Astrocyte (in vitro differentiated cells and primary cell): ENCODE results near the gene LPAR2. TPM values are rescaled to one million over a fixed set of nuclear protein-coding genes. Genes with fewer than 3 reads are reported as not detected.

Experiments
- DNase-seq: peaks from one replicate; pipeline ENCODE4 v3.0.0-alpha.2; 2010; ENCODE audit warnings: low read depth
- FAIRE-seq: peaks from 2 replicates; lab custom pipeline; 2011; peaks lifted over from hg19 to GRCh38; lab: Jason Lieb, UNC
- H2AFZ ChIP-seq: 2 replicates; pipeline ENCODE4 v1.6.0; 2012; ENCODE audit warnings: low read depth, low read length, inconsistent platforms
- H3K27ac ChIP-seq: 2 replicates; pipeline ENCODE4 v1.5.1; 2011; ENCODE audit warnings: low read depth, low read length, inconsistent platforms
- H3K27me3 ChIP-seq: 2 replicates; pipeline ENCODE4 v1.6.0; 2011; ENCODE audit warnings: low read length, inconsistent platforms; ENCODE audit not compliant: insufficient read depth
- H3K36me3 ChIP-seq: 2 replicates; pipeline ENCODE4 v1.5.1; 2011; ENCODE audit warnings: low read length, inconsistent platforms; ENCODE audit not compliant: insufficient read depth
- H3K4me1 ChIP-seq: 2 replicates; pipeline ENCODE4 v1.5.1; 2011; ENCODE audit warnings: low read length, inconsistent platforms; ENCODE audit not compliant: insufficient read depth
- H3K4me2 ChIP-seq: 2 replicates; pipeline ENCODE4 v1.6.0; 2012; ENCODE audit warnings: low read length, inconsistent platforms
- H3K4me3 ChIP-seq: 2 replicates; pipeline ENCODE4 v1.5.1; 2011; ENCODE audit warnings: low read depth, mild to moderate bottlenecking, low read length, inconsistent platforms; ENCODE audit not compliant: insufficient read depth
- H3K79me2 ChIP-seq: 2 replicates; pipeline ENCODE4 v1.6.0; 2012; ENCODE audit warnings: mild to moderate bottlenecking, low read length, inconsistent platforms; ENCODE audit not compliant: insufficient read depth
- H3K9ac ChIP-seq: 2 replicates; pipeline ENCODE4 v1.6.0; 2012; ENCODE audit warnings: mild to moderate bottlenecking, low read length, inconsistent platforms
- H3K9me3 ChIP-seq: 2 replicates; pipeline ENCODE4 v1.5.1; 2012; ENCODE audit warnings: low read depth, mild to moderate bottlenecking, low read length, inconsistent platforms; ENCODE audit not compliant: insufficient read depth
- H4K20me1 ChIP-seq: 2 replicates; pipeline ENCODE4 v1.6.0; 2012; ENCODE audit warnings: low read length, inconsistent platforms; ENCODE audit not compliant: insufficient read depth
- H3K27ac Mint-ChIP-seq: one replicate; pipeline ENCODE4 v1.8.0; 2021; ENCODE audit warnings: mild to moderate bottlenecking, mixed read lengths; ENCODE audit not compliant: unreplicated experiment
- H3K27me3 Mint-ChIP-seq: one replicate; pipeline ENCODE4 v1.8.0; 2021; ENCODE audit warnings: low read depth, mixed read lengths; ENCODE audit not compliant: unreplicated experiment
- H3K36me3 Mint-ChIP-seq: one replicate; pipeline ENCODE4 v1.8.0; 2021; ENCODE audit warnings: low read depth, mixed read lengths; ENCODE audit not compliant: unreplicated experiment
- H3K4me1 Mint-ChIP-seq: one replicate; pipeline ENCODE4 v1.8.0; 2021; ENCODE audit warnings: low read depth, mixed read lengths; ENCODE audit not compliant: unreplicated experiment
- H3K4me3 Mint-ChIP-seq: one replicate; pipeline ENCODE4 v1.8.0; 2021; ENCODE audit warnings: mild to moderate bottlenecking, moderate library complexity, mixed read lengths; ENCODE audit not compliant: unreplicated experiment
- H3K9me3 Mint-ChIP-seq: one replicate; pipeline ENCODE4 v1.8.0; 2021; ENCODE audit warnings: mild to moderate bottlenecking, mixed read lengths; ENCODE audit not compliant: unreplicated experiment
- EZH2 ChIP-seq: IDR thresholded peaks from 2 replicates; pipeline ENCODE4 v1.6.1; 2012; ENCODE audit warnings: mild to moderate bottlenecking, low read length, inconsistent platforms; ENCODE audit not compliant: insufficient read depth
- total RNA-seq: library from RNA; stranded (reverse); gene quantifications from 2 replicates; pipeline ENCODE4 v1.2.1, GENCODE V29; 2021
- TF ChIP-seq, protein P1 (sequence below): IDR thresholded peaks from 2 replicates; pipeline ENCODE4 v1.5.1; 2011; ENCODE audit warnings: low read depth, mild to moderate bottlenecking, inconsistent platforms, low read length, moderate library complexity; ENCODE audit not compliant: insufficient read depth

Gene LPAR2
- total RNA-seq, 1 donor from 2014 or later = 20.1 TPM

DNA sequence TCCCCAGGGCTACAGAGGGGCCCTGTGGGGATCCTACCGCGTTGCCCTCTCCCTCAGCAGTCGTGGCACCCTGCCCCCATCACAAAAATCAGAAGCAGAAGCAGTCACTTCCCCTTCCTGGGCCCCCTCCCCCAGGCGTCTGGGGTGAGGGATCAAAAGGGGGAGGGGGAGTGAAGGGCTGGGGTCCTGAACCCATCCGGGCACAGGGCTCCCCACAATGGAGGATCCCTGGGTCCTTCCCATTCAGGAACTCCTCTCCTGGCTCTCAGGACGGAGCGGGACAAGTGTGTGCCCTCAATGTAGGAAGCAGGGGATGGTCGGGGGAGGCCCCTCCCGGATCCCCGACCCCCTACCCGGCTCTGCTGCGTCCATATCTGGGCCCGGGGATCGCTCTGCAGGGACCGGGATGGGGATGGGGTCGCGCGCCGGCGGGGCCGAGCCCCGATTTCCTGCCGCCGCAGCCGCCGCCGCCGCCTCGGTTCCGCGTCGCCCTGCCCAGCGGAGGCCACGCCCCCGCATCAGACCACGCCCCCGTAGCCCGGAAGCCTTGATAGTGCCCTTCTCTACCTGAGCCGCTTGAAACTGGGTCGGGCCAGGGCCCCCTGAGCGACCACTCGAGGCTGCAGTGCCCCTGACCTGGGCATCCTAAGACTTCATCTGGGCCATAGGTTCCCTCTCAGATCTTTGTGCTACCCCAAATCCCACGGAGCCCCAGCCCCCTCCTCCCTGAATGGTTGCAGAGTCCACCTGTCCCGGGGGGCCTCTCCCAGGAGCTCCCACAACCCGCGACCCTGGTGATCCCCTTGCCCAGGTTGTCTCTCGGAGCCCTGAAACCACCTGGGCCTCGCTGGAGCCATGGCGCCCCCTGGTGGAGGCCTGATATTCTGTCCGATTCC, 15.4 kb upstream of the LPAR2 start, which contains the start of gene GMIP:
Gene GMIP (minus strand): TSS at position 500 of the 896 bp plus-strand sequence. CDS start 128 bp downstream, at position 372.
- Histone ChIP-seq H3K4me3 (peak within 1 kb of the TSS; percentile 94), H3K79me2 (peaks cover 11% of the 10 kb centered on the region), H3K36me3 (peaks cover 6% of the 10 kb centered on the region), H3K27me3 (no peaks in the 10 kb centered on the region), H4K20me1 (peaks cover 5% of the 10 kb centered on the region), H2AFZ (peak within 1 kb of the TSS; percentile 90), H3K27ac (peak within 1 kb of the TSS; percentile 22), H3K4me2 (peak within 1 kb of the TSS; percentile 99), H3K4me1 (peaks cover 10% of the 10 kb centered on the region), H3K9ac (peak within 1 kb of the TSS; percentile 90), H3K9me3 (no peaks in the 10 kb centered on the region)
- Mint-ChIP-seq H3K36me3 (peaks cover 9% of the 10 kb centered on the region), H3K27ac (peak within 1 kb of the TSS; percentile 92), H3K9me3 (no peaks in the 10 kb centered on the region), H3K4me3 (peak within 1 kb of the TSS; percentile 95), H3K4me1 (peaks cover 4% of the 10 kb centered on the region), H3K27me3 (no peaks in the 10 kb centered on the region)
- DNase-seq = no peak
- no peak for FAIRE-seq
- TF ChIP-seq EZH2 = no peak
- TF ChIP-seq, protein P1, sequence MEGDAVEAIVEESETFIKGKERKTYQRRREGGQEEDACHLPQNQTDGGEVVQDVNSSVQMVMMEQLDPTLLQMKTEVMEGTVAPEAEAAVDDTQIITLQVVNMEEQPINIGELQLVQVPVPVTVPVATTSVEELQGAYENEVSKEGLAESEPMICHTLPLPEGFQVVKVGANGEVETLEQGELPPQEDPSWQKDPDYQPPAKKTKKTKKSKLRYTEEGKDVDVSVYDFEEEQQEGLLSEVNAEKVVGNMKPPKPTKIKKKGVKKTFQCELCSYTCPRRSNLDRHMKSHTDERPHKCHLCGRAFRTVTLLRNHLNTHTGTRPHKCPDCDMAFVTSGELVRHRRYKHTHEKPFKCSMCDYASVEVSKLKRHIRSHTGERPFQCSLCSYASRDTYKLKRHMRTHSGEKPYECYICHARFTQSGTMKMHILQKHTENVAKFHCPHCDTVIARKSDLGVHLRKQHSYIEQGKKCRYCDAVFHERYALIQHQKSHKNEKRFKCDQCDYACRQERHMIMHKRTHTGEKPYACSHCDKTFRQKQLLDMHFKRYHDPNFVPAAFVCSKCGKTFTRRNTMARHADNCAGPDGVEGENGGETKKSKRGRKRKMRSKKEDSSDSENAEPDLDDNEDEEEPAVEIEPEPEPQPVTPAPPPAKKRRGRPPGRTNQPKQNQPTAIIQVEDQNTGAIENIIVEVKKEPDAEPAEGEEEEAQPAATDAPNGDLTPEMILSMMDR = peak; percentile 68

DNA sequence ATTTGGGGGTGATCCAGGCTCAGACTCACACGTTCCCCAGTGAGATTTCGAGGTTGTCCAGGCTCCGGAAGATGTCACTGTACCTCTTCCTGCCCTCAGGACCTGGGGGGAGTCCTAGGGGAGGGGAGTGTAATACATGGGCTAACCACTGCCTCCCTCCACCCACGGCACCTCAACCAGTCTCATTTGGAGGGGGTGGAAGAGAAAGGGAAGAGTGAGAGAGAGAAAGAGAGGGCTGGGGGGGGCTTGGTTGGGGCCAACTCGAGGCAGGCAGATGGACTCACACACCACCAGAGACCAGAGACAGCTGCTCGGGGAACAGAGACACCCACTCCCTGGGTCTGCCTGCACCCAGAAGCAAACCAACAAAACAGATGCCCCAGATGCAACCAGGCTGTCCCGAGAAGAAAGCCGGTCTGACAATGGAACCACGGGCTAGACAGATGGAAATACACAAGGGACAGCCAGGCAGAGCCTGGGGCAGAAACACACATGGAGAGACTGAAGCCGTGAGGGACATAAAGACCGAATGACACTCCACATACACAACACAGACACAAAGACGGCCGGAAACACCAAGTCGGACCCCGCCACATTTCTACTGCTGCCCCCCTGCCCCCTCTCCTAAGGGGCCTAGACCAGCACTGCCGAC, 14.6 kb upstream of the LPAR2 start:
- H3K9me3 ChIP-seq = no peaks in the 10 kb centered on the region
- FAIRE-seq = no peak
- H3K27me3 ChIP-seq = no peaks in the 10 kb centered on the region
- peak overlapping the region; percentile 94 for H3K4me3 ChIP-seq
- peaks cover 11% of the 10 kb centered on the region for H3K79me2 ChIP-seq
- Mint-ChIP-seq H3K4me3 (peak overlapping the region; percentile 95), H3K4me1 (peaks cover 4% of the 10 kb centered on the region), H3K36me3 (peaks cover 10% of the 10 kb centered on the region), H3K27ac (peak overlapping the region; percentile 92), H3K9me3 (no peaks in the 10 kb centered on the region), H3K27me3 (no peaks in the 10 kb centered on the region)
- peak overlapping the region; percentile 90 for H2AFZ ChIP-seq
- peaks cover 4% of the 10 kb centered on the region for H3K36me3 ChIP-seq
- peaks cover 5% of the 10 kb centered on the region for H4K20me1 ChIP-seq
- H3K4me2 ChIP-seq = peak overlapping the region; percentile 99
- H3K27ac ChIP-seq = peak overlapping the region; percentile 19
- TF ChIP-seq, protein P1 = no peak
- no peak for TF ChIP-seq EZH2
- peak overlapping the region; percentile 90 for H3K9ac ChIP-seq
- peaks cover 10% of the 10 kb centered on the region for H3K4me1 ChIP-seq
- DNase-seq = no peak
